Epithelial cell of proximal tubule (primary cell): ENCODE measurements around the gene SRRM4. TPM values are rescaled to one million over a fixed set of nuclear protein-coding genes. Genes with fewer than 3 reads are reported as not detected.
A peak's percentile ranks its signal among the peaks of the same experiment; 100 is the strongest.

Experiments used
- DNase-seq: peaks from one replicate; pipeline ENCODE4 v3.0.0-alpha.2; 2011; ENCODE audit warnings: low read depth
- H3K4me3 ChIP-seq: 2 replicates; pipeline ENCODE4 v1.5.1; 2011; ENCODE audit warnings: low read depth, mild to moderate bottlenecking, low read length
- total RNA-seq: library from RNA; depleted of rRNA; stranded (reverse); fragments of >200 nt; gene quantifications from 2 replicates; pipeline ENCODE4 v1.2.3, GENCODE V29; 2015
- TF ChIP-seq, protein P1 (sequence below): conservative IDR thresholded peaks from 2 replicates; pipeline ENCODE4 v1.5.1; 2012; ENCODE audit warnings: low read depth, mild to moderate bottlenecking, low read length

Gene SRRM4
- total RNA-seq, 1 donor from 2014 or later, result under 0.01 TPM

- peak; percentile 63 for DNase-seq
- TF ChIP-seq, protein P1, sequence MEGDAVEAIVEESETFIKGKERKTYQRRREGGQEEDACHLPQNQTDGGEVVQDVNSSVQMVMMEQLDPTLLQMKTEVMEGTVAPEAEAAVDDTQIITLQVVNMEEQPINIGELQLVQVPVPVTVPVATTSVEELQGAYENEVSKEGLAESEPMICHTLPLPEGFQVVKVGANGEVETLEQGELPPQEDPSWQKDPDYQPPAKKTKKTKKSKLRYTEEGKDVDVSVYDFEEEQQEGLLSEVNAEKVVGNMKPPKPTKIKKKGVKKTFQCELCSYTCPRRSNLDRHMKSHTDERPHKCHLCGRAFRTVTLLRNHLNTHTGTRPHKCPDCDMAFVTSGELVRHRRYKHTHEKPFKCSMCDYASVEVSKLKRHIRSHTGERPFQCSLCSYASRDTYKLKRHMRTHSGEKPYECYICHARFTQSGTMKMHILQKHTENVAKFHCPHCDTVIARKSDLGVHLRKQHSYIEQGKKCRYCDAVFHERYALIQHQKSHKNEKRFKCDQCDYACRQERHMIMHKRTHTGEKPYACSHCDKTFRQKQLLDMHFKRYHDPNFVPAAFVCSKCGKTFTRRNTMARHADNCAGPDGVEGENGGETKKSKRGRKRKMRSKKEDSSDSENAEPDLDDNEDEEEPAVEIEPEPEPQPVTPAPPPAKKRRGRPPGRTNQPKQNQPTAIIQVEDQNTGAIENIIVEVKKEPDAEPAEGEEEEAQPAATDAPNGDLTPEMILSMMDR, result no peak
- H3K4me3 ChIP-seq, result peak overlapping the region; percentile 92
Measured at GRCh38 chr12:119179335-119180021, 198.1 kb downstream of the SRRM4 start.

- peak overlapping the region; percentile 92 for H3K4me3 ChIP-seq
- DNase-seq, result no peak
- TF ChIP-seq, protein P1, result no peak
Measured at GRCh38 chr12:119180380-119181040, 199.2 kb downstream of the SRRM4 start.

- peak overlapping the region; percentile 92 for H3K4me3 ChIP-seq
- TF ChIP-seq, protein P1, result no peak
- no peak for DNase-seq
Measured at GRCh38 chr12:119181202-119181601, 199.9 kb downstream of the SRRM4 start.

DNA sequence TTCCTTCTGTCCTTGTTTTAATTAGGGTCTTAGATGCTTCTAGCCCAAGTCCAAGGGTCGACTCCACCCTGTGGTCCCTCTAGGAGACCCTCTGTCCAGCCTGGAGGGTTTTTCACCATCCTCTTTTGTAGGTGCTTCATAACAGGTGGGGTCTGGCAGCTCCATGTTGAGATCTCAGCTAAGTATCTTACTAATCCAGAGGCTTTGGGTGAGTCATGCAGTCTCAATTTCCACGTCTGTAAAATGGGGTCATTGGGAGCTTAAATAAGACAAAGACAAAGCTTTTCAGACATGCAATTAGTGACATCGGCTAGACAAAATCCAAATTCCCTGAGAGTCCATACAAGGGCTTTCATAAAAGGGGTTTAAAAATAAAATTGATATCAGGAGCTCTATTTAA lies 200.6 kb downstream of the SRRM4 start:
- TF ChIP-seq, protein P1, result no peak
- peak overlapping the region; percentile 92 for H3K4me3 ChIP-seq
- no peak for DNase-seq

DNA sequence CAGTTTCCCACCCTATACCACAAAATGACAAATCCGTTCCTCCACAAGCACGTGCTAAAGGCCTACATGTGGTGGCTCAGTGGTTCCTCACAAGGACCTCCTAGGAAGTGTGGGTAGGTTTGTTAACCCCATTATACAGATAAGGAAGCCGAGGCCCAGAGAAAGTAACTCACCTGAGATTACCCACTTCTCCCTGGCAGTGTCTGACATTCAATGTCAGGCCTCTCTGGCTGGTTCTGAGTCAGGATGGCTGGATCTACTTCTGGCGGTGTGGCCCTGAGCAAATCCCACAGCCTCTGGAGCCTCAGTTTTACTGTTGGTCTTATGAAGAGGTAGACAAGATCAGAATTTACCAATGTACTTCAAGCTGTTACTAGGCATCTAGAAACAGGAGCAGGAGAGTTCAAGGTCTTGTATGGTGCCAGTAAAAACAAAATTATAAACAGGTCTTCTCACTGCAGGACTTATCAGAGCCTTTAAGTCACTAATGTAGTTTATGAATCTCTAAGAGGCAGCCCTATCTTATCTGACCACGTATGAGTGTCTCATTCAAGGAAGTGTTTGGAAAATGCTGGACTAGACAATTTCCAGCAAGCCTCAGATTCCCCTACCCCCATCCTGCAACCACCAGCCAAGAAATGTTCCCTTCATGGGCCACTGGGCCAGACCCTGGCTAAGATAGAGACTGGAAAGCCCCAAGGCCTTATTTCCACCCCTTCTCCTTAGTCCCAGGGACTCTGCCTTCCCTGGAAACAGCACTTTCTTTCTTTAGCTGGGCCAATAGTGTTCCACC lies 201.6 kb downstream of the SRRM4 start:
- TF ChIP-seq, protein P1, result no peak
- peak; percentile 96 for DNase-seq
- H3K4me3 ChIP-seq, result peak overlapping the region; percentile 92

- peak overlapping the region; percentile 26 for H3K4me3 ChIP-seq
- TF ChIP-seq, protein P1, result no peak
Measured at GRCh38 chr12:119183942-119184695, 202.8 kb downstream of the SRRM4 start.

More at GRCh38 chr12:119183942-119184695, 202.8 kb downstream of the SRRM4 start:
- DNase-seq, result no peak
